ENCODE data around the gene CBY2. TPM values are rescaled to one million over a fixed set of nuclear protein-coding genes. Genes with fewer than 3 reads are reported as not detected.

CBY2 gene
- total RNA-seq, 1 experiment from 2014 or later: not detected

- no CpG with 5 or more reads among the region's 2 CpGs for WGBS (ENCODE audit: extremely low coverage, insufficient read length, low lambda C conversion rate)
- H2BK20ac ChIP-seq (ENCODE audit: low read depth, low read length, poor library complexity, severe bottlenecking): no peak overlapping the region
- H3K4me1 Mint-ChIP-seq: peaks cover 3% of the 10 kb centered on the region in 2 experiments; a peak in 2 of 4 replicates
- H3K27me3 ChIP-seq (ENCODE audit: insufficient read depth, low read length): no peaks in the 10 kb centered on the region
- H2BK15ac ChIP-seq (ENCODE audit: low read depth, low read length): no peak overlapping the region
- no peak overlapping the region for H3K4ac ChIP-seq (ENCODE audit: low read depth, low read length)
- no peak for DNase-seq
- no peak overlapping the region for H3K23ac ChIP-seq (ENCODE audit: insufficient read length, low read depth, low read length)
- no peak overlapping the region for H3K18ac ChIP-seq (ENCODE audit: insufficient read length, low read depth, low read length)
- no peak overlapping the region for H2BK120ac ChIP-seq (ENCODE audit: low read depth, low read length, poor library complexity, severe bottlenecking)
- H3K27ac Mint-ChIP-seq: no peak overlapping the region
- H3K9ac ChIP-seq (ENCODE audit: extremely low read depth, insufficient read length, low read length): no peak overlapping the region
- no peak overlapping the region for H2AFZ ChIP-seq (ENCODE audit: low read length)
- no peaks in the 10 kb centered on the region for H3K79me2 ChIP-seq (ENCODE audit: insufficient read depth, low read length)
- H3K27me3 Mint-ChIP-seq (ENCODE audit: low read depth): no peaks in the 10 kb centered on the region
- TF ChIP-seq, protein P1, sequence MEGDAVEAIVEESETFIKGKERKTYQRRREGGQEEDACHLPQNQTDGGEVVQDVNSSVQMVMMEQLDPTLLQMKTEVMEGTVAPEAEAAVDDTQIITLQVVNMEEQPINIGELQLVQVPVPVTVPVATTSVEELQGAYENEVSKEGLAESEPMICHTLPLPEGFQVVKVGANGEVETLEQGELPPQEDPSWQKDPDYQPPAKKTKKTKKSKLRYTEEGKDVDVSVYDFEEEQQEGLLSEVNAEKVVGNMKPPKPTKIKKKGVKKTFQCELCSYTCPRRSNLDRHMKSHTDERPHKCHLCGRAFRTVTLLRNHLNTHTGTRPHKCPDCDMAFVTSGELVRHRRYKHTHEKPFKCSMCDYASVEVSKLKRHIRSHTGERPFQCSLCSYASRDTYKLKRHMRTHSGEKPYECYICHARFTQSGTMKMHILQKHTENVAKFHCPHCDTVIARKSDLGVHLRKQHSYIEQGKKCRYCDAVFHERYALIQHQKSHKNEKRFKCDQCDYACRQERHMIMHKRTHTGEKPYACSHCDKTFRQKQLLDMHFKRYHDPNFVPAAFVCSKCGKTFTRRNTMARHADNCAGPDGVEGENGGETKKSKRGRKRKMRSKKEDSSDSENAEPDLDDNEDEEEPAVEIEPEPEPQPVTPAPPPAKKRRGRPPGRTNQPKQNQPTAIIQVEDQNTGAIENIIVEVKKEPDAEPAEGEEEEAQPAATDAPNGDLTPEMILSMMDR (conservative IDR thresholded peaks at IDR 0.05): no peak
- no peaks in the 10 kb centered on the region; a peak in 1 of 7 replicates for H3K36me3 Mint-ChIP-seq (ENCODE audit: insufficient read depth in 1 of 3, low read depth in 3 of 3)
- no peaks in the 10 kb centered on the region for H4K20me1 ChIP-seq (ENCODE audit: control insufficient read depth, insufficient read depth, insufficient read length)
- no peak overlapping the region for H4K5ac ChIP-seq (ENCODE audit: insufficient read length, low read depth, low read length)
- no peak overlapping the region for H3K4me2 ChIP-seq (ENCODE audit: insufficient read depth, insufficient read length, low read length)
- no peak overlapping the region for H3K27ac ChIP-seq (ENCODE audit: insufficient read length, low read depth, low read length)
- H3K79me1 ChIP-seq (ENCODE audit: insufficient read depth, low read depth, low read length, poor library complexity, severe bottlenecking): no peaks in the 10 kb centered on the region
- H3K4me1 ChIP-seq (ENCODE audit: insufficient read depth, low read length): no peaks in the 10 kb centered on the region; the same call in 1 of the 2 replicates
- no peak overlapping the region for H2BK12ac ChIP-seq (ENCODE audit: insufficient read length, low read depth, low read length)
- H2AK5ac ChIP-seq (ENCODE audit: insufficient read length, low read length): no peak overlapping the region
- no peaks in the 10 kb centered on the region; a peak in 1 of 5 replicates for H3K9me3 Mint-ChIP-seq
- H2BK5ac ChIP-seq (ENCODE audit: insufficient read length, low read length): no peak overlapping the region
- no peak overlapping the region for H3K14ac ChIP-seq (ENCODE audit: insufficient read depth, low read length)
- H3K4me3 Mint-ChIP-seq: no peak overlapping the region
- no peaks in the 10 kb centered on the region for H3K9me3 ChIP-seq (ENCODE audit: control insufficient read depth, low read depth, low read length)
- H4K91ac ChIP-seq (ENCODE audit: insufficient read length, low read depth, low read length): no peak overlapping the region
- no peak overlapping the region for H3K56ac ChIP-seq (ENCODE audit: insufficient read length, low read depth, low read length)
- no peak overlapping the region for H3T11ph ChIP-seq (ENCODE audit: low read length)
- H3K23me2 ChIP-seq (ENCODE audit: insufficient read length, low read depth, low read length, poor library complexity, severe bottlenecking): no peaks in the 10 kb centered on the region
- no peak overlapping the region for H4K8ac ChIP-seq (replicated peaks; ENCODE audit: insufficient read length, low read depth, low read length)
These were observed 9.8 kb downstream of the CBY2 start for GRCh38 chr13:45711951-45712350.
